ENCODE data around the gene SLC9A2.

GRCh38 chr2:102704531-102704930 lies 85.2 kb downstream of the SLC9A2 start:
- TF ChIP-seq, protein P1, sequence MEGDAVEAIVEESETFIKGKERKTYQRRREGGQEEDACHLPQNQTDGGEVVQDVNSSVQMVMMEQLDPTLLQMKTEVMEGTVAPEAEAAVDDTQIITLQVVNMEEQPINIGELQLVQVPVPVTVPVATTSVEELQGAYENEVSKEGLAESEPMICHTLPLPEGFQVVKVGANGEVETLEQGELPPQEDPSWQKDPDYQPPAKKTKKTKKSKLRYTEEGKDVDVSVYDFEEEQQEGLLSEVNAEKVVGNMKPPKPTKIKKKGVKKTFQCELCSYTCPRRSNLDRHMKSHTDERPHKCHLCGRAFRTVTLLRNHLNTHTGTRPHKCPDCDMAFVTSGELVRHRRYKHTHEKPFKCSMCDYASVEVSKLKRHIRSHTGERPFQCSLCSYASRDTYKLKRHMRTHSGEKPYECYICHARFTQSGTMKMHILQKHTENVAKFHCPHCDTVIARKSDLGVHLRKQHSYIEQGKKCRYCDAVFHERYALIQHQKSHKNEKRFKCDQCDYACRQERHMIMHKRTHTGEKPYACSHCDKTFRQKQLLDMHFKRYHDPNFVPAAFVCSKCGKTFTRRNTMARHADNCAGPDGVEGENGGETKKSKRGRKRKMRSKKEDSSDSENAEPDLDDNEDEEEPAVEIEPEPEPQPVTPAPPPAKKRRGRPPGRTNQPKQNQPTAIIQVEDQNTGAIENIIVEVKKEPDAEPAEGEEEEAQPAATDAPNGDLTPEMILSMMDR (IDR thresholded peaks at IDR 0.05): no peak
- TF ChIP-seq POLR2A (IDR thresholded peaks at IDR 0.05) (no peak), POLR2AphosphoS5 (IDR thresholded peaks at IDR 0.05) (no peak)
